ENCODE data around the gene PRKAA1.

- no peak for TF ChIP-seq CTCF (IDR thresholded peaks at IDR 0.05)
- no peak for TF ChIP-seq EZH2 (IDR thresholded peaks at IDR 0.05; ENCODE audit: borderline replicate concordance, insufficient read depth, low read depth, low read length, poor library complexity, severe bottlenecking)
Observed at GRCh38 chr5:40738502-40738901, 59.7 kb downstream of the PRKAA1 start.
